HepG2 (cell line): ENCODE results near the gene ISLR2. TPM values are rescaled to one million over a fixed set of nuclear protein-coding genes. Genes with fewer than 3 reads are reported as not detected.

Source experiments
- ATAC-seq: fragments of 200-7000 bp; cut with Tn5 transposase; 3 replicates; pipeline ENCODE4 v1.9.1; 2020; ENCODE audit warnings: mild to moderate bottlenecking, moderate library complexity
- BruUV-seq: library from RNA; stranded (reverse); fragments of 400-500 nt; replicated peaks from 2 replicates; lab custom pipeline; 2021; lab: Mats Ljungman, UMichigan
- CTCF ChIA-PET: fragments of 300-600 bp; formaldehyde crosslinking; extraction: SDS; loops from one replicate; lab custom pipeline; 2021; ENCODE audit warnings: low total read pairs, inconsistent platforms, low intra/inter-chr PET ratio; lab: Yijun Ruan, JAX
- POLR2A ChIA-PET: fragments of 350-600 bp; sonication (Branson Sonifier 250); formaldehyde crosslinking; loops from one replicate; lab custom pipeline; 2020; ENCODE audit warnings: antibody characterized with exemption, inconsistent platforms; lab: Yijun Ruan, JAX
- DNase-seq: peaks from one replicate; pipeline ENCODE4 v3.0.0-alpha.2; 2015; ENCODE audit warnings: low spot score
- FAIRE-seq: peaks from 3 replicates; lab custom pipeline; 2011; peaks lifted over from hg19 to GRCh38; lab: Jason Lieb, UNC
- H2AFZ ChIP-seq: one replicate; pipeline ENCODE4 v1.6.1; 2011; ENCODE audit warnings: low read length, inconsistent platforms
- H3K27ac ChIP-seq: fragments of 300-600 bp; 3 replicates; pipeline ENCODE4 v1.8.0; 2011; ENCODE audit warnings: mixed run types, mild to moderate bottlenecking, mixed read lengths, low read length, inconsistent platforms; ENCODE audit not compliant: insufficient read depth; ENCODE audit errors: extremely low read length
- H3K27me3 ChIP-seq, 2 experiments: fragments of 200-600 bp in 1 of 2; 2 replicates in 1 of 2; 3 replicates in 1 of 2; pipeline versions ENCODE4 v1.6.0 to v1.8.0; 2011; ENCODE audit warnings: low read length in 2 of 2, mild to moderate bottlenecking in 2 of 2, moderate library complexity in 2 of 2, inconsistent platforms in 1 of 2; ENCODE audit not compliant: insufficient read depth in 2 of 2, control insufficient read depth in 1 of 2
- H3K36me3 ChIP-seq, 2 experiments: fragments of 200-600 bp in 1 of 2; replicated peaks in 1 of 2; 2 replicates in 1 of 2; 3 replicates in 1 of 2; pipeline versions ENCODE4 v1.5.1 to v1.8.0; 2011; ENCODE audit warnings: low read length in 2 of 2, inconsistent platforms in 1 of 2; ENCODE audit not compliant: insufficient read depth in 2 of 2, control insufficient read depth in 1 of 2
- H3K4me1 ChIP-seq: 2 replicates; pipeline ENCODE4 v1.5.1; 2012; ENCODE audit warnings: low read length, inconsistent platforms; ENCODE audit not compliant: insufficient read depth
- H3K4me2 ChIP-seq: 2 replicates; pipeline ENCODE4 v1.6.0; 2011; ENCODE audit warnings: low read depth, low read length, inconsistent platforms
- H3K4me3 ChIP-seq, 3 experiments: fragments of 200-600 bp in 1 of 3; sonication (generic), shearing (Covaris generic) in 1 of 3; replicated peaks in 1 of 3; 2 replicates each; pipeline ENCODE4 v1.5.1; 2011 to 2016; ENCODE audit warnings: low read length in 3 of 3, inconsistent platforms in 2 of 3, low read depth in 2 of 3, mild to moderate bottlenecking in 2 of 3, control low read depth in 1 of 3, mixed read lengths in 1 of 3; ENCODE audit not compliant: insufficient read depth in 1 of 3
- H3K79me2 ChIP-seq: one replicate; pipeline ENCODE4 v1.6.1; 2011; ENCODE audit warnings: low read length, inconsistent platforms; ENCODE audit not compliant: insufficient read depth
- H3K9ac ChIP-seq: 2 replicates; pipeline ENCODE4 v1.6.0; 2011; ENCODE audit warnings: mild to moderate bottlenecking, low read depth, low read length, inconsistent platforms; ENCODE audit not compliant: insufficient read depth
- H3K9me3 ChIP-seq: 2 replicates; pipeline ENCODE4 v1.5.1; 2012; ENCODE audit warnings: mild to moderate bottlenecking, low read length
- H4K20me1 ChIP-seq: 2 replicates; pipeline ENCODE4 v1.6.0; 2011; ENCODE audit warnings: inconsistent platforms, mild to moderate bottlenecking, low read length, moderate library complexity; ENCODE audit not compliant: insufficient read depth
- HNRNPH1 ChIP-seq: fragments of 200-400 bp; formaldehyde crosslinking; optimal IDR thresholded peaks from 2 replicates; pipeline ENCODE3; 2017; ENCODE audit warnings: mild to moderate bottlenecking, low read depth, low read length
- IRF2 ChIP-seq: IDR thresholded peaks from 2 replicates; pipeline ENCODE4 v1.6.1; 2018; ENCODE audit warnings: missing genetic modification reagents, missing compliant biosample characterization
- RARA ChIP-seq: IDR thresholded peaks from 2 replicates; pipeline ENCODE4 v1.6.1; 2016; ENCODE audit warnings: missing genetic modification reagents, missing compliant biosample characterization
- SIX1 ChIP-seq: sonication (generic); formaldehyde crosslinking; IDR thresholded peaks from 2 replicates; pipeline ENCODE4 v1.4.0; 2020; ENCODE audit warnings: missing genetic modification reagents, borderline replicate concordance
- THAP9 ChIP-seq: sonication (generic); formaldehyde crosslinking; IDR thresholded peaks from 2 replicates; pipeline ENCODE4; 2020; ENCODE audit warnings: missing genetic modification reagents, mild to moderate bottlenecking, borderline replicate concordance
- ZFP41 ChIP-seq: sonication (generic); formaldehyde crosslinking; IDR thresholded peaks from 2 replicates; pipeline ENCODE4 v1.4.0; 2020; ENCODE audit warnings: mild to moderate bottlenecking, missing genetic modification reagents, borderline replicate concordance
- ZNF83 ChIP-seq: sonication (generic); formaldehyde crosslinking; IDR thresholded peaks from 2 replicates; pipeline ENCODE4 v1.4.0; 2020; ENCODE audit warnings: missing genetic modification reagents, mild to moderate bottlenecking, borderline replicate concordance
- ZSCAN9 ChIP-seq: IDR thresholded peaks from 2 replicates; pipeline ENCODE4 v1.6.1; 2016; ENCODE audit warnings: borderline replicate concordance
- WGBS: methylation state at CpG from one replicate; pipeline ENCODE4 v1.1.6; 2017; ENCODE audit warnings: low lambda C conversion rate; 5-methylcytosine and 5-hydroxymethylcytosine counted together
- in situ Hi-C: cut with HindIII; loops from 2 replicates; pipeline ENCODE4 v1.10.0; 2017; ENCODE audit warnings: low pct_unique_long_range_greater_than_20kb; ENCODE audit not compliant: extremely low pct_ligation_motif_present
- intact Hi-C: fragments of 100-400 bp; cut with micrococcal nuclease; formaldehyde crosslinking; loops from one replicate; pipeline ENCODE4 v1.10.0; 2022; ENCODE audit not compliant: unreplicated experiment
- polyA plus RNA-seq, 8 experiments: library from polyadenylated mRNA; depleted of rRNA in 3 of 8; stranded (reverse) in 7 of 8; unstranded in 1 of 8; fragments of >200 nt; fragmentation: Illumina TruSeq in 4 of 8; extraction: Trizol in 4 of 8; gene quantifications; 2 replicates each; pipeline versions ENCODE4 v1.2.1 to v1.2.3, GENCODE V29; 2011 to 2016; ENCODE audit warnings: low read depth in 4 of 8, missing spikeins in 1 of 8, mixed read lengths in 1 of 8; ENCODE audit not compliant: insufficient read depth in 1 of 8
- total RNA-seq, 5 experiments: library from RNA; depleted of rRNA; stranded (reverse); fragments of >200 nt; fragmentation: Illumina TruSeq; extraction: Trizol; gene quantifications; 2 replicates each; pipeline ENCODE4 v1.2.3, GENCODE V29; 2016; ENCODE audit warnings: low read depth in 1 of 5

Gene ISLR2
- total and polyA plus RNA-seq, 2 of the 13 experiments (the other 11 are each of a cell fraction or from before 2014, with no cell fraction given), result not detected

DNA sequence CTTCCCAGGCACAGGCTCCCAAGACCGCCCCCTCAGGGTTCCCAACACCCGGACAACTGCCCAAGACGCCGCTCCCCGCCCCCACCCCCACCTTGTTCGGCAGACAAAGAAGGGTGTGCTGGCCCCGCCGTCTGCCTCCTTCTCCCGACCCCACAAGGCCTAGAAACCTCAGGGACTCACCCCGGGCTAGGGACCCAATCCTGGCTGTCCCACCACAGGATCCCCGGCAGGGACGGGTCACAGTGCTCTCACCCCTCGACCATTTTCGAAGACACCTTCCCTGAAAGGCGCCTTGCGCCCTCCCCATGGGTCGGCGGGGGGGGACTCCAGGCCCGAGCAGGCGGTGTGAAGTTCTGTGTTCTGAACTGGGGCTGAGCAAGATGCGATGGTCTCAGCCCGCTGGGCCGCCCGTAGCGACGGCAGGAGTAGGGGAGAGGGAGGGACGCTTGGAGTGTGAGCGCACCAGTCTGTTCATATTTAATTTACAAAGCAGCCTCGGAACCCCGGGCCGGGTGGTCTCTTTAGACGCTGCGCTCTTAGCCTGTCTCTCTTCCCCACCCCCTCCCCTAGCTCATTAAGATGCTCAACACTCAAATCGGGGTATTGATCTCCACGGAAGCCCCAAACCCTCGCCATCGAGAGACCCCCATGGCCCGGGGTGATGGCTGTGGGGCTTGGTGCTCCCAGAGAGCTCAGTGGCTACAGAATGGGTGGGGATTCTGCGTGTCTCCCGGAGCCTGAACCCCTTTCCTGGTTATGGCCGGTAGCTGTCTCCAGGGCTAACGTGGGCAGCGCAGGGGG, 1.4 kb upstream of the ISLR2 start:
- no peaks in the 10 kb centered on the region for H3K36me3 ChIP-seq

More for the DNA sequence above, 1.4 kb upstream of the ISLR2 start:
- 8% methylated on average over 18 of the region's 43 CpGs for WGBS
- Histone ChIP-seq H3K4me3 (no peak overlapping the region), H2AFZ (no peak overlapping the region), H3K4me2 (no peak overlapping the region), H3K79me2 (no peaks in the 10 kb centered on the region), H3K9me3 (no peaks in the 10 kb centered on the region), H3K27me3 (peaks cover 10 to 54% of the 10 kb centered on the region in 2 experiments; a peak in 4 of 5 replicates), H4K20me1 (0 out of 2 replicates have a peak, but pooled peaks cover 2% of the 10 kb centered on the region), H3K27ac (no peak overlapping the region), H3K4me1 (no peaks in the 10 kb centered on the region), H3K9ac (no peak overlapping the region)
- intact Hi-C loops, result no loop called here
- BruUV-seq, result no TSS peak
- ATAC-seq, result no peak
- FAIRE-seq, result no peak
- TF ChIP-seq HNRNPH1, result no peak
- TF ChIP-seq THAP9 (CRISPR knock-in tag), result no peak
- TF ChIP-seq ZNF83 (CRISPR knock-in tag), result no peak
- no peak for TF ChIP-seq IRF2
- no peak for TF ChIP-seq RARA
- TF ChIP-seq SIX1 (CRISPR knock-in tag), result no peak
- no peak for TF ChIP-seq ZFP41 (CRISPR knock-in tag)
- TF ChIP-seq ZSCAN9, result no peak
- POLR2A ChIA-PET, result no interaction called here
- in situ Hi-C loops, result loop anchor here (5.0 kb wide), 1 partner anchor 178 kb away; no protein-coding TSS in a partner anchor
- CTCF ChIA-PET, result interaction anchor here (1.1 to 3.1 kb wide), 3 partner anchors 174 to 194 kb away, joined by 4 to 19 read pairs (median 16); no protein-coding TSS in a partner anchor
- no peak for DNase-seq
